CD4-positive, alpha-beta T cell treated with Interleukin-21 for 1 hour (primary cell): ENCODE results near the gene ARAP3.

Experiments
- DNase-seq: peaks from one replicate; pipeline ENCODE4 v3.0.0-alpha.2; 2020

The ARAP3 gene

GRCh38 chr5:141665995-141666940 is 15.8 kb downstream of the ARAP3 start:
- no peak for DNase-seq

- peak; percentile 74 for DNase-seq
Measured at GRCh38 chr5:141664733-141665461, 17.1 kb downstream of the ARAP3 start.

- no peak for DNase-seq
Measured at GRCh38 chr5:141663506-141663905, 18.5 kb downstream of the ARAP3 start.

- no peak for DNase-seq
Measured at GRCh38 chr5:141662028-141662427, 20.0 kb downstream of the ARAP3 start.

GRCh38 chr5:141657937-141658545 is 24.0 kb downstream of the ARAP3 start:
- DNase-seq, result no peak

GRCh38 chr5:141657404-141657803 is 24.6 kb downstream of the ARAP3 start:
- no peak for DNase-seq

GRCh38 chr5:141656396-141656795 is 25.6 kb downstream of the ARAP3 start:
- DNase-seq, result no peak

- DNase-seq, result no peak
Measured at GRCh38 chr5:141655020-141655419, 27.0 kb downstream of the ARAP3 start.

- no peak for DNase-seq
Measured at GRCh38 chr5:141654298-141654697, 27.7 kb downstream of the ARAP3 start.

- DNase-seq, result no peak
Measured at GRCh38 chr5:141651728-141652105, 30.3 kb downstream of the ARAP3 start.

GRCh38 chr5:141650851-141651727 is 30.9 kb downstream of the ARAP3 start, which contains the start of gene FCHSD1:
FCHSD1 (minus strand) TSS chr5:141651418; CDS start chr5:141651368, 50 bp downstream.
- peak; percentile 88 for DNase-seq

GRCh38 chr5:141649972-141650371 is 32.1 kb downstream of the ARAP3 start:
- no peak for DNase-seq

- no peak for DNase-seq
Measured at GRCh38 chr5:141649056-141649688, 32.9 kb downstream of the ARAP3 start.

GRCh38 chr5:141647851-141648250 is 34.2 kb downstream of the ARAP3 start:
- no peak for DNase-seq

GRCh38 chr5:141647242-141647641 is 34.8 kb downstream of the ARAP3 start:
- DNase-seq, result no peak

- DNase-seq, result no peak
Measured at GRCh38 chr5:141646026-141646425, 36.0 kb downstream of the ARAP3 start.

- no peak for DNase-seq
Measured at GRCh38 chr5:141641634-141642267, 40.3 kb downstream of the ARAP3 start.

GRCh38 chr5:141640698-141641097 is 41.3 kb downstream of the ARAP3 start:
- no peak for DNase-seq

GRCh38 chr5:141640051-141640415 is 42.0 kb downstream of the ARAP3 start:
- no peak for DNase-seq

GRCh38 chr5:141639357-141640050 is 42.5 kb downstream of the ARAP3 start:
- DNase-seq, result no peak

- no peak for DNase-seq
Measured at GRCh38 chr5:141638771-141639170, 43.3 kb downstream of the ARAP3 start.
